Measurements from ENCODE around the gene CFAP70. TPM values are rescaled to one million over a fixed set of nuclear protein-coding genes. Genes with fewer than 3 reads are reported as not detected.

The CFAP70 gene
- total RNA-seq, 1 experiment from 2014 or later: 0.24 TPM

DNA sequence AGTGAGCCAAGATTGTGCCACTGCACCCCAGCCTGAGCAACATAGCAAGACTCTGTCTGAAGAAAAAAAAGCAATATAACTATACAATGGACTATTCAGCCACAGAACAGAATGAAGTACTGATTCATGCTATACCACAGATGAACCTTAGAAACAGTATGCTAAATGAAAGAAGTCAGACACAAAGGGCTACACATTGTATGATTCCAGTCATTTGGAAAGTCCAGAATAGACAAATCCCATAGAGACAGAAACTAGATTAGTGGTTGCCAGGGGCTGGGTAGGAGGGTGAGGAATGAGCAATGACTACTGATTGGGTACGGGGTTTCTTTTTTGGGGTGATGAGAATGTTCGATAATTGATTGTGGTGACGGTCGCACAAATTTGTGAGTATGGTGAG, 9.6 kb upstream of the CFAP70 start:
- H3K4me1 ChIP-seq (ENCODE audit: insufficient read depth, low read length): no peaks in the 10 kb centered on the region
- H3K36me3 Mint-ChIP-seq (ENCODE audit: insufficient read depth in 1 of 3, low read depth in 3 of 3): peaks cover 8 to 30% (median 9%) of the 10 kb centered on the region in 3 experiments; a peak in 6 of 7 replicates
- no peaks in the 10 kb centered on the region for H3K79me1 ChIP-seq (ENCODE audit: insufficient read depth, low read depth, low read length, poor library complexity, severe bottlenecking)
- no peak overlapping the region for H4K5ac ChIP-seq (ENCODE audit: insufficient read length, low read depth, low read length)
- no peak overlapping the region for H2BK15ac ChIP-seq (ENCODE audit: low read depth, low read length)
- H3K4me3 Mint-ChIP-seq: no peak overlapping the region
- no peaks in the 10 kb centered on the region for H4K20me1 ChIP-seq (ENCODE audit: control insufficient read depth, insufficient read depth, insufficient read length)
- no peak overlapping the region for H2BK12ac ChIP-seq (ENCODE audit: insufficient read length, low read depth, low read length)
- H2BK120ac ChIP-seq (ENCODE audit: low read depth, low read length, poor library complexity, severe bottlenecking): no peak overlapping the region
- no peak overlapping the region for H2AK5ac ChIP-seq (ENCODE audit: insufficient read length, low read length)
- no peaks in the 10 kb centered on the region for H3K4me1 Mint-ChIP-seq
- H3K79me2 ChIP-seq (ENCODE audit: insufficient read depth, low read length): no peaks in the 10 kb centered on the region
- H3K14ac ChIP-seq (ENCODE audit: insufficient read depth, low read length): no peak overlapping the region
- H3K27ac ChIP-seq (ENCODE audit: insufficient read length, low read depth, low read length): no peak overlapping the region
- no peak overlapping the region for H4K8ac ChIP-seq (replicated peaks; ENCODE audit: insufficient read length, low read depth, low read length)
- no peak overlapping the region for H2BK5ac ChIP-seq (ENCODE audit: insufficient read length, low read length)
- H3T11ph ChIP-seq (ENCODE audit: low read length): no peak overlapping the region
- no peak overlapping the region for H3K9ac ChIP-seq (ENCODE audit: extremely low read depth, insufficient read length, low read length)
- no peaks in the 10 kb centered on the region for H3K27me3 Mint-ChIP-seq (ENCODE audit: low read depth)
- no peak overlapping the region for H3K18ac ChIP-seq (ENCODE audit: insufficient read length, low read depth, low read length)
- no peak overlapping the region for H3K4ac ChIP-seq (ENCODE audit: low read depth, low read length)
- no peak overlapping the region for H3K4me2 ChIP-seq (ENCODE audit: insufficient read depth, insufficient read length, low read length)
- no peaks in the 10 kb centered on the region for H3K23me2 ChIP-seq (ENCODE audit: insufficient read length, low read depth, low read length, poor library complexity, severe bottlenecking)
- TF ChIP-seq, protein P1, sequence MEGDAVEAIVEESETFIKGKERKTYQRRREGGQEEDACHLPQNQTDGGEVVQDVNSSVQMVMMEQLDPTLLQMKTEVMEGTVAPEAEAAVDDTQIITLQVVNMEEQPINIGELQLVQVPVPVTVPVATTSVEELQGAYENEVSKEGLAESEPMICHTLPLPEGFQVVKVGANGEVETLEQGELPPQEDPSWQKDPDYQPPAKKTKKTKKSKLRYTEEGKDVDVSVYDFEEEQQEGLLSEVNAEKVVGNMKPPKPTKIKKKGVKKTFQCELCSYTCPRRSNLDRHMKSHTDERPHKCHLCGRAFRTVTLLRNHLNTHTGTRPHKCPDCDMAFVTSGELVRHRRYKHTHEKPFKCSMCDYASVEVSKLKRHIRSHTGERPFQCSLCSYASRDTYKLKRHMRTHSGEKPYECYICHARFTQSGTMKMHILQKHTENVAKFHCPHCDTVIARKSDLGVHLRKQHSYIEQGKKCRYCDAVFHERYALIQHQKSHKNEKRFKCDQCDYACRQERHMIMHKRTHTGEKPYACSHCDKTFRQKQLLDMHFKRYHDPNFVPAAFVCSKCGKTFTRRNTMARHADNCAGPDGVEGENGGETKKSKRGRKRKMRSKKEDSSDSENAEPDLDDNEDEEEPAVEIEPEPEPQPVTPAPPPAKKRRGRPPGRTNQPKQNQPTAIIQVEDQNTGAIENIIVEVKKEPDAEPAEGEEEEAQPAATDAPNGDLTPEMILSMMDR (conservative IDR thresholded peaks at IDR 0.05): no peak
- H3K23ac ChIP-seq (ENCODE audit: insufficient read length, low read depth, low read length): no peak overlapping the region
- no peak overlapping the region for H2AFZ ChIP-seq (ENCODE audit: low read length)
- no peak overlapping the region for H2BK20ac ChIP-seq (ENCODE audit: low read depth, low read length, poor library complexity, severe bottlenecking)
- 100% methylated on average over 4 of the region's 4 CpGs for WGBS (ENCODE audit: extremely low coverage, insufficient read length, low lambda C conversion rate)
- H3K56ac ChIP-seq (ENCODE audit: insufficient read length, low read depth, low read length): no peak overlapping the region
- no peak overlapping the region for H4K91ac ChIP-seq (ENCODE audit: insufficient read length, low read depth, low read length)
- H3K9me3 ChIP-seq (ENCODE audit: control insufficient read depth, low read depth, low read length): no peaks in the 10 kb centered on the region
- no peaks in the 10 kb centered on the region for H3K9me3 Mint-ChIP-seq
- H3K27me3 ChIP-seq (ENCODE audit: insufficient read depth, low read length): no peaks in the 10 kb centered on the region
- H3K27ac Mint-ChIP-seq: no peak overlapping the region
- DNase-seq: no peak

All from H9 (cell line).